NCI-H1436 treated with DMSO at 0.1 percent for 48 hours (cell line): Measurements from ENCODE around the gene CHRNA9.
"Not testable (repeated sequence)": the region's sequence is repeated elsewhere in the genome, so short reads cannot be mapped to it uniquely, and the experiment has no call there.

Source experiments
- DNase-seq: peaks from one replicate; lab custom pipeline; 2025; lab: John Stamatoyannopoulos, UW

Gene CHRNA9

DNA sequence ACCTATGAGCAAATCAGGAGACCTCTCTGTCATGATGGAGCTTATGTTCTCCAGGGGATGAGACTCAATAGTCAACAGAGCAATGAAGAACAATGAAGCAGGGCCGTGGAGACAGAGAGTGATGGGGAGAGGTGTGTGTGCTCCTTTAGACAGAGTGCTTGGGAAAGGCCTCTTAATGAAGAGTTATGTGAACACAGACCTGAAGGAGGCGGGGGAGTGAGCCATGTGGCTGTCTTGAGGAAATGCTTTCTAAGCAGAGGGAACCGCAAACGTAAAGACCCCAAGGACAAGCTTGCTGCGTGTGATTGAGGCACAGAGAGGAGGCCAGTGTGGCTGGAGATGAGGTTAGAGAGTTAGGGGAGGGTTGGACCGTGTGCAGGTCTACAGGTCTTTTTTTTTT lies 53.1 kb downstream of the CHRNA9 start:
- DNase-seq = no peak

DNA sequence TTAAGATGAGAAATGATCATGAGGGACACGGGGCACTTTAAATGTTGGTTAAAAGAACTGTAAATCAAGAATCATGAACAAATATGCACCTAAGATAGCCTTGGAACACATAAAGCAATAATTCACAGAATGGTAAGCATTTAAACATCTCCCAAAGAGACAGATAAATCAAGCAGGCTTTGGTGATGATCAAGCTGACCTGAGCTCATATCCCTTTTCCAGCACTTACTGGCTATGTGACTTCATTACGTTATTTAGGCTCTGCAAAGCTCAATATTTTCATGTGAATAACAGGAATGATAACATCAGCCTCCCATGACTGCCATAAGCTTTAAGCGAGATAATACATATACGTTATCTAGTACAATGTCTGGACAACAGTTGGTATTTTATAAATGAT lies 54.9 kb downstream of the CHRNA9 start:
- DNase-seq = no peak

DNA sequence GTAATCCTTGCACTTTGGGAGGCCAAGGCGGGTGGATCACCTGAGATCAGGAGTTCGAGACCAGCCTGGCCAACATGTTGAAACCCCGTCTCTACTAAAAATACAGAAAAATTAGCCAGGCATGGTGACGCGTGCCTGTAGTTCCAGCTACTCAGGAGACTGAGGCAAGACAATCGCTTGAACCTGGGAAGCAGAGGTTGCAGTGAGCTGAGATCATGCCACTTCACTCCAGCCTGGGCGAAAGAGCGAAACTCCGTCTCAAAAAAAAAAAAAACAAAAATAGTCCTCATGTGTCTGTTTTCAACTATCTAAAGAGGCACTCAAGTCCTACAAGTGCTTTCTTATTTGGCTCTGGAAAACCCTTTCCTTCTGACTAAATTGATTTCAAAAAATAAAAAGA lies 57.1 kb downstream of the CHRNA9 start:
- not testable (repeated sequence) for DNase-seq

DNA sequence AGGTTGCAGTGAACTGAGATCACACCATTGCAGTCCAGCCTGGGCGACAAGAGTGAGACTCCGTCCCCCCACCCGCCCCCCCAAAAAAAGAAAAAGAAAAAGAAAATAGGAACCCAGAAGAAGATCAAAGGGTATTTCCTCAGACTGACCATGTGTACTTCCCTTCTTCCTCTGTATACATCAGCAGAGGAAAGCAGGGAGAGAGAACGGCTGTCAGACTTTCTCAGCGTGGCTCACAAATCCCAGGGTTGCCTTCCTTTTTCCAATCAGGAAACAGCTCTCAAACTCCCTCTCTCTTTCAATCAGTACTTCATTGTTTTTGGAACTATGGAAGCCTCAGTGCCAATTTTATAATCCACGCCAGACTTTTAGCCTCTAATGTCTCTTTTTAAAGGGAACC lies 59.1 kb downstream of the CHRNA9 start:
- no peak for DNase-seq

DNA sequence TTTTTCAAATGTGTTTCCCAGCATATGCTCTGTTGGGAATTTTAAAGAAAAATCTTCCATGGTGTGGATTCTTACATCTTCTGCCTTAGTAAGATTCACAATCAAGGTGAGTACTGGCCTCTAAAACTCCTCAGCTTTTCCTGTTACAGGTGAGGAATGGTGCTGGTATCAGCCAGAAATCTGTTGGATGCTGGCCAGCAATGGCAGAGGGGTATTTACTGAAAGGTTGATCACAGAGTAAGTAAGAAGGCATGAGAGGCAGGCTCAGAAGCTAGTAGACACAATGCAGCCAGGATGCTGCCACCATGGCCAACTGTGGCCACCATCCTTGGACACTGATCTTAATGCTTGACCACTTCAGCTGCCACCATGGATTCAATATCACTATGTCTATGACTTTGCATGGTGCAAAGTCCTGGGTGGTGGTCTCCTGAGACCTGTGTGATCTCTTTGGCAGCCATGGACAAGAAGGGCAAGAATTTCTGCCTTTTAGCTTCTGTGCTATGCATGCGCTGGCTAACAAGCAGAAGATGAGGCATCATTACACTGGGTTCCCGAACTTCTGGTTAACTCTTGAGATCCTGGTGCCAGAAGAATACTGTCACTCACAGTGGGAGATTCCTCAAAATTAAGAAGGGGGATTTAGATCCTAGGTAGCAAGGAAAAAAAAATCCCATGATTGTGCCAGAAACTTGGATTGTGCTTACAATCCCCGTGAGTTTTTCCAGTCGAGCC lies 60.2 kb downstream of the CHRNA9 start:
- no peak for DNase-seq

DNA sequence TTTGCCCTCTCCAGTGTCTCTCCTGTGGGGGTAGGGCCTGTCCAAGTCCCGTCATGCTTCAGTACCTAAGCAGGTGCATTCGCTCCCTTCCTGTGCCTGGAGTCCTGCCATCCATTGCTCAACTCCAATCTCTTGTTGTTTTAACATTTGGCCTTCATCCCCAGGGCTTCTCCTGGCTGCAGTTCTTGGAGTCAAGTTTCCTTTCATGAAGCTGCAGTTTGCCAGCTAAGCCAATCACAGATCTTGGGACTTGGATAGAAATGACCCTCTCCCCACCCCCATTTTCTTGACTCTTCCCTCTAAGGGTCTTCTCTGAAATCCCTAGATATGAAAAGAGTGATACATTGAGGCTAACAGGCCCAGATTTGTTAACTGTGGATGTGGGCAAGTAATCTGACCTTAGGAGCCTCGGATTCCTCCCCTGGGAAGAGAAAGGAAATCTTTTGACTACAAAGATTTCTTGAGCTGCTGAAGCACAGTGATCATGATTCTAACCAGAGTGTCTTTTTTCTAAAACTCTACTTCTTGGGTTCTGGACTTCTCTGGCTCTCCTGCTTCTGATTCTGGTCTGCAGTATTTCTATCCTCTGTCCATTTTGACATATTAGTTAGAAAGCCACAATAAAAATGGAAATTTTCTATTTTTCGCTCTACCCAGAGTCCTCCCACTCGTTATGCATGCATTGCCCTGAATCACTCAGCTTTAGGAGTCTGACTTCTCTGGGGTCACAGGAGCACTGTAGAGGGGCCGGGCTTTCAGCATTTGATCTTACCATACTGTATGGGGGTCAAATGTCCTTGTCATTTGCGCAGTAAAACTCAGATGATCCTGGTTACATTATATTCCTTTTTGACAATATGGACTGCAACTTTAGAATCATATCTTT lies 61.0 kb downstream of the CHRNA9 start:
- peak; percentile 57 for DNase-seq

DNA sequence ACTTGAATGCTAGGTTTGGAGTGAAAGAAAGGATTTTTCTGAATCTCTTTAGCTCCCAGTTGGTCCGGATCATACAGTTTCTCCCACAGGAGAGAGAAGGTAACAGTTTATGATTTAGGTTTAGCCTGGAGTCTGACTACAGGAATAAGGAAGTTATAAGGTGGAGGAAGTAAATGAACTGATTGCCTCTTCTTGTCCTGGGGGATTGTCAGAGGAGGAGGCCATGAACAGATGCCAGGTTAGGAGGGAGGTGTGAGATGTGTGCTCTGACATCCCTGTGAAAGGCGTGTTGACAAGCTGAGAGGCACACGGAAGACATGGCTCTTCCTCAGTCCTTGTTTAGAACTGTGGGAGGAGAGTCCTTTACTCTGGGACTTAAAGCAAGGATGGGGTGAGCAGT lies 64.4 kb downstream of the CHRNA9 start:
- no peak for DNase-seq

DNA sequence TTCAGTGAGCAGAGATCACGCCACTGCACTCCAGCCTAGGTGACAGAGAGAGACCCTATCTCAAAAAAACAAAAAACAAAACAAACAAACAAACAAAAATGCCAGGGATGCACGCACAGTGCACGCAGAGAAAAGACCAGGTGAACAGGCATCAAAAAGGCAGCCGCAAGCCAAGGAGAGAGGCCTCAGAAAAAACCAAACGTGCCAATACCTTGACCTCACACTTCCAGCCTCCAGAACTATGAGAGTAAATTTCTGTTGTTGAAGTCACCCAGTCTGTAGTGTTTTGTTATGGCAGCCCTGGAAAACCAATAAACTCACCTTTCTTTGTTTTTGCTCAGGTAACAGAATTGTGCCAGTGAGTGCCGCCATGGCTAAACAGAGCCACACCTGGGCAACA lies 66.0 kb downstream of the CHRNA9 start:
- DNase-seq = no peak

DNA sequence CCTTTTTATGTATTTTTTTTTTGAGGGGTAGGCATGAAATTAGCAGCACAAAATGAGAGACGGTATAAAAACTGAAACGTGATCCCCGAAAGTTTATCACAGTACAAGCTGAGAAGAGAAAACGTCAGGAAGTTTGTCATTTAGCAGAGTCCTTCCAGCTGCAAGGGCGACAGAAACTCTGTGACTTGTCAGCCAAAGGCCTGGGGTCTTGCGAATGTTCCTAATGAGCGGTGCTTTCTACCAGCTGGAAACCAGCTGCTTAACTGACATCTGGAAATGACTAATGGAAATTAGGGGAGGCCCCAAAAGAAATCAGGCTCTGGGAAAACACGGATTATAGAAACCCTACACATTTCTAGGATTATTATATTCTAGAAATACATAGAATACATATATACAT lies 66.5 kb downstream of the CHRNA9 start:
- DNase-seq = no peak

DNA sequence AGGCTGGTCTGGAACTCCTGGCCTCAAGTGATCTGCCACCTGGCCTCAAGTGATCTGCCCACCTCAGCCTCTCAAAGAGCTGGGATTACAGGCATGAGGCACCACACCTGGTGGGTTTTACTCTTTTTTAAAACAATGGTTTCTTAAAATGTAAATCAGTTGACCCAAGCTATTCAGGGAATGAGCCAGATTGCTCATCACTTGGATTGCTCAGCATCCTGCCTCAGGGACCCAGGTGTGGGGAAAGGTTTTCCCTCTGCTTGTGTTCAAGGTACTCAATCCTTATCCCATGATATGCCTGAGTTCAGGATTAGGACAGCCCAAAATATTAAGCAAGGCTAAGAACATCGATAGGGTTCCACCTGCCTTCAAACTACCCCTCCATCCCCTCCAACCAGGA lies 67.4 kb downstream of the CHRNA9 start:
- DNase-seq = no peak

DNA sequence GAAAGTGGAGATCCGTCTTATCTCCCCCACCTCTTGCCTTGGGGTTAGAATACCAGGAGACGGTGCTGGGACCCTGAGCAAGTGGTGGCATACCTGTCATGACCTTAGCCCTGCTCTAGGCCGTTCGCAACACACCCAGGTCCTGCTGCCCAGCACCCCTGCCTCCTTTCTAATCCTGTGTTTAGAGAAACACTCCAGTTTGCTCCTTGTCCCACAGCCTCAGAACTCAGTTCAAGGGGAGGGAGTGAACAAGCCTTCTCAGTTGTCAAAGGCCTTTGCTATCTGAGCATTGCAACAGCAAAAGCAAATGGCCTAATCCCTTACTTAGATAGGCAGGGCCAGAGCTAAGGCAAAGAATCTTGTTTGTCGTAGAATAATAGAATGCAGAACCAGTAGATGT lies 67.9 kb downstream of the CHRNA9 start:
- no peak for DNase-seq
